Measurements from ENCODE around the gene TAF6L.
"Not testable (repeated sequence)": the region's sequence is repeated elsewhere in the genome, so short reads cannot be mapped to it uniquely, and the experiment has no call there.

The TAF6L gene

GRCh38 chr11:62805961-62806441, 34.8 kb downstream of the TAF6L start:
- no peak for DNase-seq

GRCh38 chr11:62806611-62807121, 35.5 kb downstream of the TAF6L start:
- DNase-seq: peak; percentile 86 to 95

- no peak for DNase-seq
These were observed 39.6 kb downstream of the TAF6L start for GRCh38 chr11:62810748-62811147.

GRCh38 chr11:62811659-62812058, 40.5 kb downstream of the TAF6L start:
- DNase-seq: no peak

GRCh38 chr11:62816557-62816956, 45.4 kb downstream of the TAF6L start:
- peak; percentile 64 to 68 for DNase-seq

- DNase-seq: peak; percentile 28 to 48
These were observed 45.9 kb downstream of the TAF6L start for GRCh38 chr11:62817129-62817528.

- DNase-seq: no peak
These were observed 52.5 kb downstream of the TAF6L start for GRCh38 chr11:62823677-62824076.

- DNase-seq: not testable (repeated sequence)
These were observed 56.9 kb downstream of the TAF6L start for GRCh38 chr11:62828130-62828529.

GRCh38 chr11:62830904-62831519, 59.8 kb downstream of the TAF6L start:
- DNase-seq: peak in 1 of 2 donors; percentile 24

GRCh38 chr11:62831520-62832335, 60.5 kb downstream of the TAF6L start, which contains the start of gene STX5:
Gene STX5, minus strand, starts transcription at chr11:62832051. Its CDS starts 808 bp downstream, at chr11:62831243.
- DNase-seq: peak; percentile 98 to 99

- DNase-seq: no peak
These were observed 61.4 kb downstream of the TAF6L start, which contains the start of gene TEX54 for GRCh38 chr11:62832336-62833234. Gene TEX54, minus strand, starts transcription at chr11:62832841.

GRCh38 chr11:62835336-62835735, 64.1 kb downstream of the TAF6L start:
- no peak for DNase-seq
